ENCODE measurements around the gene NFATC2.

Gene NFATC2

GRCh38 chr20:51536116-51537069, 6.1 kb downstream of the NFATC2 start:
- no peak for DNase-seq

GRCh38 chr20:51535674-51536073, 6.8 kb downstream of the NFATC2 start:
- DNase-seq = no peak

GRCh38 chr20:51535075-51535386, 7.5 kb downstream of the NFATC2 start:
- DNase-seq = no peak

- DNase-seq = no peak
Observed at GRCh38 chr20:51533291-51534172, 9.0 kb downstream of the NFATC2 start.

GRCh38 chr20:51532577-51533191, 9.8 kb downstream of the NFATC2 start:
- no peak for DNase-seq

GRCh38 chr20:51531712-51532456, 10.6 kb downstream of the NFATC2 start:
- no peak for DNase-seq

- no peak for DNase-seq
Observed at GRCh38 chr20:51531141-51531710, 11.3 kb downstream of the NFATC2 start.

- DNase-seq = no peak
Observed at GRCh38 chr20:51529758-51530157, 12.8 kb downstream of the NFATC2 start.

- no peak for DNase-seq
Observed at GRCh38 chr20:51529081-51529681, 13.3 kb downstream of the NFATC2 start.

- DNase-seq = no peak
Observed at GRCh38 chr20:51528263-51529027, 14.1 kb downstream of the NFATC2 start.

- DNase-seq = no peak
Observed at GRCh38 chr20:51526754-51527153, 15.8 kb downstream of the NFATC2 start.

GRCh38 chr20:51526106-51526470, 16.4 kb downstream of the NFATC2 start:
- no peak for DNase-seq

GRCh38 chr20:51525241-51526105, 17.0 kb downstream of the NFATC2 start:
- no peak for DNase-seq

GRCh38 chr20:51523276-51524013, 19.1 kb downstream of the NFATC2 start:
- DNase-seq = no peak

- no peak for DNase-seq
Observed at GRCh38 chr20:51522207-51522606, 20.3 kb downstream of the NFATC2 start.

- no peak for DNase-seq
Observed at GRCh38 chr20:51517839-51518238, 24.7 kb downstream of the NFATC2 start.

GRCh38 chr20:51516855-51517254, 25.7 kb downstream of the NFATC2 start:
- no peak for DNase-seq

GRCh38 chr20:51514836-51515235, 27.7 kb downstream of the NFATC2 start:
- no peak for DNase-seq

GRCh38 chr20:51514249-51514648, 28.3 kb downstream of the NFATC2 start:
- no peak for DNase-seq

Data from NCI-H524 treated with DMSO at 0.1 percent for 48 hours (cell line).